ENCODE measurements around the gene CORO1C. TPM values are rescaled to one million over a fixed set of nuclear protein-coding genes. Genes with fewer than 3 reads are reported as not detected.

Gene CORO1C
- polyA plus RNA-seq, 3 donors from 2014 or later = 31.8 to 80.0 (median 32.1) TPM

DNA sequence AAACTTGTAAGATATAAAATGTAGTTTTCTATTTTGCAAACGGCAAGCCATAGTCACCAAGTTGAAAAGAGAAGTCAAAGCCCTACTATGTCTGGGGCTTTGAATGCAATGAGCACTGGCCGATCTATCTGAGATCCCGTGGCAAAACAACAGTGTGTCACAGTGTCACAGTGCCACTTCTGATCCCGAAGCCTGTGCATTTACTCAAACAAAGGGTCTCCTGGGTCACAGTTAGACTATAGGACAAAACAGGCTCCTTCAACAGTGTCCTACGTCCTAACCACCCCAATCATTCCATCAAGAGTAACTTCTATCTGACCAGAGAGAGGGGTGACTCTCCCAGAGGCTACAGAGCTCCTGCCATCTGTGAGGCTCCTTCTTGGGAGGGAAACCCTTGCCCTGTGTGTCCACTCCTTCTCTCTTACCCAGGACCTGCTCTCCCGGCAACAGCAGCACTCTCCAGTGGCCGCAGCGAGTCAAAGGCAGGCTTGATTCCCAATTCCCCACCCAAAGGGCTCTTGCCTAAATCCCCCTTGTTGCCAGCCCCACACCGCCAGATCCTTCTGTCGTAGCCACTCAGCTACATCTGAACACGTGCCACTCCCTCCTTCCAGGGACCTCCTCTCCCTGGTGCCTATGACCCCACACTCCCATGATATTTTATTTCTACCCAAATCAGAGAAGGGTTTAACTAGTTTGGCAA is 83.6 kb downstream of the CORO1C start:
- peaks cover 0 to 4% (median 2%) of the 10 kb centered on the region in 3 donors for H3K27me3 Mint-ChIP-seq (ENCODE audit: low read depth in 3 of 3)
- H3K36me3 Mint-ChIP-seq = peaks cover 15 to 26% (median 15%) of the 10 kb centered on the region in 3 donors
- H3K4me1 Mint-ChIP-seq = peaks cover 8 to 24% of the 10 kb centered on the region in 2 donors
- no peak for DNase-seq
- no peak overlapping the region for H3K4me3 Mint-ChIP-seq
- H3K9me3 Mint-ChIP-seq = no peaks in the 10 kb centered on the region
- H3K27ac Mint-ChIP-seq = peak overlapping the region in 3 of 6 donors; percentile 38 to 71 (median 41)

- peak in 1 of 3 donors; percentile 14 for DNase-seq
- peaks cover 8 to 24% of the 10 kb centered on the region in 2 donors for H3K4me1 Mint-ChIP-seq
- peaks cover 15 to 22% (median 19%) of the 10 kb centered on the region in 3 donors for H3K36me3 Mint-ChIP-seq
- peaks cover 2 to 4% (median 2%) of the 10 kb centered on the region in 3 donors for H3K27me3 Mint-ChIP-seq (ENCODE audit: low read depth in 3 of 3)
- peak overlapping the region in 5 of 6 donors; percentile 39 to 80 (median 53) for H3K27ac Mint-ChIP-seq
- no peaks in the 10 kb centered on the region for H3K9me3 Mint-ChIP-seq
- peak overlapping the region in 1 of 5 donors; percentile 35 for H3K4me3 Mint-ChIP-seq
These were observed 84.4 kb downstream of the CORO1C start for GRCh38 chr12:108646600-108647579.

DNA sequence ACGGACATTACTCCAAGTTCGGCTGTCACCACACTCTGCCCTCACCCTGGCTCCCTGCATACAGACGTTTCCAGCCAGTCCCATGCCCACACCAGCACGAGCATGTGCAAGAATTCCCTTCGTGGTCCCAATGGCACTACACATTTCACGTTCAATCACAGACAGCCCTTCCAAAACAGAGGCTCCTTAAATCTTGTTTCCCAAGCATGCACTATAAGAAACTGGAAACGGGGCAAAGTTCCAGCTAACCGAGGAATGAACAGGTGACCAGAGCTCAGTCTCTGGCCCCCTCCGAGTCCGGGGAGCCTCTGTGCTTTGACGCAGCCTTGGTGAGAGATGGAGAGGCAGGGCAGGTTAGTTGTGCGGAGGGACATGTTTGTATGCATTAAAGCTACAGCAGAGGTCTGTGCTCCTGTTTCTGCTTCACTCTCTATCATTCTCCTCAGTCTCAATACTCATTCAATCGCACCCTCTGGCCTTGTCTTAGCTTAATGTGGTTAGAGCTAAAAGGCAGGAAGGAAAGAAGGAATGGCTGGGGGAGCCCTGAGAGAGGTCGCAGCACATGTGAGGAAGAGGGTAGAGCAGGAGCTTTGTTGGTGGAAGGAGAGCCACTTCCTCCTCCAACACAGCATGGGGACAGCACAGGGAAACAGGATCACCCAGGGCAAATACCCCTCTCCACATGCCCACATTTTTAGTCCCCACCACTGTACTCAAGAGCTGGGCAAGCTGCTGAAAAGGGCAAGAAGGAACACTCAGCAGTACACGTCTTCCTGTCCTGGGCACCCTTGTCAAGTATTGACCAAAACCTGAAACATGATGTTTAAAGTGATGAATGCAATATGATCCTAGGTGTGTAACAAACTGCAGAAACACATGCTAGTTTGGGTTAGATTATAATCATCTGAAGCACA is 85.4 kb downstream of the CORO1C start:
- Mint-ChIP-seq H3K27ac (peak overlapping the region in 5 of 6 donors; percentile 39 to 80 (median 53)), H3K9me3 (no peaks in the 10 kb centered on the region), H3K4me3 (peak overlapping the region in 1 of 5 donors; percentile 35), H3K36me3 (peaks cover 11 to 22% (median 19%) of the 10 kb centered on the region in 3 donors), H3K4me1 (peaks cover 8 to 24% of the 10 kb centered on the region in 2 donors), H3K27me3 (ENCODE audit: low read depth in 3 of 3) (peaks cover 2 to 4% (median 2%) of the 10 kb centered on the region in 3 donors)
- DNase-seq = no peak

- H3K27ac Mint-ChIP-seq = no peak overlapping the region
- H3K36me3 Mint-ChIP-seq = peaks cover 11 to 21% (median 19%) of the 10 kb centered on the region in 3 donors
- H3K4me3 Mint-ChIP-seq = no peak overlapping the region
- no peaks in the 10 kb centered on the region for H3K9me3 Mint-ChIP-seq
- H3K4me1 Mint-ChIP-seq = peaks cover 8 to 24% of the 10 kb centered on the region in 2 donors
- peaks cover 2 to 4% (median 2%) of the 10 kb centered on the region in 3 donors for H3K27me3 Mint-ChIP-seq (ENCODE audit: low read depth in 3 of 3)
- DNase-seq = no peak
These were observed 86.6 kb downstream of the CORO1C start for GRCh38 chr12:108644811-108645120.

- Mint-ChIP-seq H3K9me3 (no peaks in the 10 kb centered on the region), H3K27me3 (ENCODE audit: low read depth in 3 of 3) (peaks cover 2 to 5% (median 4%) of the 10 kb centered on the region in 3 donors), H3K36me3 (peaks cover 6 to 19% (median 15%) of the 10 kb centered on the region in 3 donors), H3K4me1 (peaks cover 8 to 24% of the 10 kb centered on the region in 2 donors), H3K27ac (no peak overlapping the region), H3K4me3 (no peak overlapping the region)
- DNase-seq = no peak
These were observed 87.1 kb downstream of the CORO1C start for GRCh38 chr12:108643941-108644810.

- Mint-ChIP-seq H3K36me3 (peaks cover 0 to 12% (median 11%) of the 10 kb centered on the region in 3 donors), H3K27me3 (ENCODE audit: low read depth in 3 of 3) (peaks cover 0 to 5% (median 4%) of the 10 kb centered on the region in 3 donors), H3K4me3 (no peak overlapping the region), H3K9me3 (no peaks in the 10 kb centered on the region), H3K27ac (no peak overlapping the region), H3K4me1 (peaks cover 8 to 24% of the 10 kb centered on the region in 2 donors)
- no peak for DNase-seq
These were observed 88.2 kb downstream of the CORO1C start for GRCh38 chr12:108642899-108643654.

- Mint-ChIP-seq H3K36me3 (peaks cover 0 to 11% (median 6%) of the 10 kb centered on the region in 3 donors), H3K27me3 (ENCODE audit: low read depth in 3 of 3) (peaks cover 0 to 5% (median 2%) of the 10 kb centered on the region in 3 donors), H3K4me3 (no peak overlapping the region), H3K9me3 (no peaks in the 10 kb centered on the region), H3K4me1 (peaks cover 11 to 25% of the 10 kb centered on the region in 2 donors), H3K27ac (peak overlapping the region in 4 of 6 donors; percentile 13 to 68 (median 28))
- DNase-seq = no peak
These were observed 88.9 kb downstream of the CORO1C start for GRCh38 chr12:108642269-108642870.

DNA sequence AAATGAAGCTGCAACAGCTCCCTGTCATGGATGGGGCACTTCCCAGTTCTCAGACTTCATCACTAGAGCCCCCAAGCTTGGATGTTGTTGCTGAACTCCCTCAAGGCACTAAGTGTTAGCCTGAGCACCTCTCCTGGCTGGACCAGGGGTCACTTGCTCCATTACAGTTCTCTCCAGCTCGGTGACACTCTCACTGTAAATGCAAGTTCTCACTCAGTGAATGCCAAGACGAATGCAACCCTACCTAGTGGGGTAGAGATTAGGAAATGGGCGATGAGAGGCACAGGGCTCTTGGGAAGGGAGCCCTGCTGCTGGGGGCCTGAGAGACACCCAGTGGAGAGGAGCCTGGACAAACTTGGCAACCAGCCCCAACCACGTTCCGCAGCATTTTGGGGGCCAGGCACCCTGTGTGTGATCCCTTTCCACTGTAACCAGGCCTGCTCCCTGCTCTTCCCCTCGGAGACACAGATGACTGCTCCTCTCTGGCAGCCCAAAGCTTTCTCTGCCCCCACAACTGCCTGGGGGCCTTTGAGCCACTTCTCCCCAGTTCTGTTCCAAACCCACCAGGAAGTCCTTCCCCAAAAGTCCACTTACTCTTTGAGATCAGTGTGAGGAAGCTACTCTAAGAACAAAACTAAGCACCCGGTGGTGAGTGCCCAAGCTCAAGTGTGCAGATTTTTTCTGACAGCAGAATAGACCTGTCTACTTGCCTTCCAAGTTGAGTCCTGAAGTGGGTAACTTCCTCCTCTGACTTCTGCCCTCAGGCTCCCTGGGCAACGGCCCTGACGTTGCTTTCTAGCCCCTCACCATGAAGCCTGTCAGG is 89.7 kb downstream of the CORO1C start:
- Mint-ChIP-seq H3K27ac (peak overlapping the region in 4 of 6 donors; percentile 26 to 68 (median 50)), H3K4me1 (peaks cover 12 to 27% of the 10 kb centered on the region in 2 donors), H3K4me3 (no peak overlapping the region)

GRCh38 chr12:108640802-108641445 is 90.4 kb downstream of the CORO1C start:
- Mint-ChIP-seq H3K4me3 (no peak overlapping the region), H3K36me3 (peaks cover 0 to 9% (median 4%) of the 10 kb centered on the region in 3 donors), H3K27ac (peak overlapping the region in 3 of 6 donors; percentile 57 to 68 (median 57))

More for the DNA sequence above, 89.7 kb downstream of the CORO1C start:
- Mint-ChIP-seq H3K36me3 (peaks cover 0 to 11% (median 4%) of the 10 kb centered on the region in 3 donors), H3K27me3 (ENCODE audit: low read depth in 3 of 3) (peaks cover 0 to 5% (median 5%) of the 10 kb centered on the region in 3 donors), H3K9me3 (no peaks in the 10 kb centered on the region)
- no peak for DNase-seq

More at GRCh38 chr12:108640802-108641445, 90.4 kb downstream of the CORO1C start:
- peaks cover 0 to 5% (median 5%) of the 10 kb centered on the region in 3 donors for H3K27me3 Mint-ChIP-seq (ENCODE audit: low read depth in 3 of 3)
- no peak for DNase-seq
- H3K4me1 Mint-ChIP-seq = peaks cover 12 to 27% of the 10 kb centered on the region in 2 donors
- H3K9me3 Mint-ChIP-seq = no peaks in the 10 kb centered on the region
